VCaP (cell line): ENCODE measurements around the gene POFUT1.
"Not testable (repeated sequence)": the region's sequence is repeated elsewhere in the genome, so short reads cannot be mapped to it uniquely, and the experiment has no call there.

Experiments
- H3K27ac ChIP-seq: fragments of 450-650 bp; 2 replicates; pipeline ENCODE4 v1.5.1; 2017
- CTCF ChIP-seq: fragments of 450-650 bp; conservative IDR thresholded peaks from 2 replicates; pipeline ENCODE4 v1.5.1; 2017; ENCODE audit warnings: mild to moderate bottlenecking, moderate library complexity

POFUT1 gene

GRCh38 chr20:32164984-32165735, 42.5 kb upstream of the POFUT1 start:
- no peak for TF ChIP-seq CTCF

DNA sequence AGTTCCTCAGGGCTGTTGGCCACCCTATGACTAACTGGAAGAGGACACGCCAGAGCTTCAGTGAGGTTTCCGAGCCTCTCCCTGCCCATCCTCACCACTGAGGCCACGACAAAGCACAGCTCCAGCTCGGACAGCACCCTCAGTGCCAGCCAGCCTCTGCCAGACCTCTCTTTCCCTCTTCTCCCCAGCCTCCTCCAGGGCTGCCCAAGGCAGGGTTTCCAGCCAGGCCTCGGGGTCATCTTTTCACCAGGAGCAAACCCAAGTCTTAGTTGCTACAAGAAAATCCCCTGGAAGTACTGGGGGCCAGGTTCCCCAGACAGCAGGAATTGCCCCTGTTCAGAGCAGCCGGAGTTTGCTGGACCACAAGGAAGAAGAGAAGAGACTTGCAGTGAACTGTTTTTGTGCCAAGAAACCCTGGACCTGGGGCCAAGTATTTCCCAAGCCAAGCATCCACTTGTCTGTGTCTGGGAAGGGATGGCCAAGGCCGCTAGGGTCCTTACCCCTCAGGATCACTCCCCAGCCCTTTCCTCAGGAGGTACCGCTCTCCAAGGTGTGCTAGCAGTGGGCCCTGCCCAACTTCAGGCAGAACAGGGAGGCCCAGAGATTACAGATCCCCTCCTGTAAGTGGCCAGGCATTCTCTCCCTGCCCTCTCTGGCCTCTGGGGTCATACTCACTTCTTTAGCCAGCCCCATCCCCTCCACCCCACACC, 41.7 kb upstream of the POFUT1 start:
- H3K27ac ChIP-seq: no peak overlapping the region
- TF ChIP-seq CTCF: no peak

More at GRCh38 chr20:32164984-32165735, 42.5 kb upstream of the POFUT1 start:
- H3K27ac ChIP-seq: no peak overlapping the region

DNA sequence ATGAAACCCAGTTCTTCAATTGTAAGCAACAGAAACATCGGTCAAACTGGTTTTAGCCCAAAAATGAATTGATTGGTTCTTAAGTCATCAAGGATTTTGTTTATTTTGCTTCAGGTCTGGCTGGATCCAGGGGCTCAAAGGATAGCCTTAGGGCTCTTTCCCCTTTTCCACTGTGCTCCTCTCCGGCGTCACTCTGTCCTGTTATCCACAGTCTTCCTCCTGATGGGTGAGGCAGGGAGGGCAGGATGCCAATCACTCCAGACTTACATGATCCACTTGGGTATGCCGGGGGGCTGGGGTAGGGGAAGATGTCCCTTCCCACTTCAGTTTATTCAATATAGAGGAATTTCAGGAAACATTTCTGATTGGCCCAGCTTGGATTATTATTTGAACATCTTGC, 40.1 kb upstream of the POFUT1 start:
- H3K27ac ChIP-seq: no peak overlapping the region
- no peak for TF ChIP-seq CTCF

DNA sequence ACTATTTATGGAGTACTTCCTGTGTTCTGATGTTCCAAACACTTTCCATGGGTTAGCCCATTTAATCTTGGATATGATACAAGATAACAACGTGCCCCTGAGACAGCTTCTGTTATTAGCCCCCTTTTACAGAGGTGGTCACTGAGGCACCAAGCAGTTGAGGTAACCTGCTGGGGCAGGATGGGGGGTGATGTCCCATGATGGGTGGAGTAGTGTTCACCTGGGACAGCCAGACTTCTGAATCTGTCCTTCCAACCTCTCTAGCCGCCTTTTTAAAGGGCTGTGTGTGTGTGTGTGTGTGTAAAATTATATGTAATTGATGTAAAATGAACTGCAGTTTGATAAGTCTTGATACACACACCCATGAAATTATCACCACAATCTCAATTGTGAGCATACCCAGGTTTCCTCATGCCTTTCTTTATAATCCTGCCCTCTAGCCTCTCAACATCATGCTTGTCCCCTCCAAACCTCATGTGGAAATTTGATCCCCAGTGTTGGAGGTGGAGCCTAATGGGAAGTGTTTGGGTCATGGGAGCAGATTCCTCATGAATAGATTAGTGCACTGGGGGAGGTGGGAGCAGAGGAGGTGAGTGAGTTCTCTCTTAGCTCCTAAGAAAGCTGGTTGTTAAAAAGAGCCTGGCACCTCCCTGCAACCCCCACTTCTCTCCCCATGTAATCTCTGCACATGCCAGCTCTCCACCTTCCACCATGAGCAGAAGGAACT, 39.3 kb upstream of the POFUT1 start:
- no peak overlapping the region for H3K27ac ChIP-seq
- TF ChIP-seq CTCF: no peak

GRCh38 chr20:32177696-32178095, 30.0 kb upstream of the POFUT1 start:
- H3K27ac ChIP-seq: not testable (repeated sequence)

- H3K27ac ChIP-seq: no peak overlapping the region
- TF ChIP-seq CTCF: no peak
Measured at GRCh38 chr20:32179515-32179914, 28.2 kb upstream of the POFUT1 start.

GRCh38 chr20:32179934-32180333, 27.7 kb upstream of the POFUT1 start:
- no peak for TF ChIP-seq CTCF
- no peak overlapping the region for H3K27ac ChIP-seq

- TF ChIP-seq CTCF: no peak
- H3K27ac ChIP-seq: no peak overlapping the region
Measured at GRCh38 chr20:32181606-32182005, 26.1 kb upstream of the POFUT1 start.
